Measurements from ENCODE around the gene BRMS1.
"Not testable (repeated sequence)": the region's sequence is repeated elsewhere in the genome, so short reads cannot be mapped to it uniquely, and the experiment has no call there.

BRMS1 gene

DNA sequence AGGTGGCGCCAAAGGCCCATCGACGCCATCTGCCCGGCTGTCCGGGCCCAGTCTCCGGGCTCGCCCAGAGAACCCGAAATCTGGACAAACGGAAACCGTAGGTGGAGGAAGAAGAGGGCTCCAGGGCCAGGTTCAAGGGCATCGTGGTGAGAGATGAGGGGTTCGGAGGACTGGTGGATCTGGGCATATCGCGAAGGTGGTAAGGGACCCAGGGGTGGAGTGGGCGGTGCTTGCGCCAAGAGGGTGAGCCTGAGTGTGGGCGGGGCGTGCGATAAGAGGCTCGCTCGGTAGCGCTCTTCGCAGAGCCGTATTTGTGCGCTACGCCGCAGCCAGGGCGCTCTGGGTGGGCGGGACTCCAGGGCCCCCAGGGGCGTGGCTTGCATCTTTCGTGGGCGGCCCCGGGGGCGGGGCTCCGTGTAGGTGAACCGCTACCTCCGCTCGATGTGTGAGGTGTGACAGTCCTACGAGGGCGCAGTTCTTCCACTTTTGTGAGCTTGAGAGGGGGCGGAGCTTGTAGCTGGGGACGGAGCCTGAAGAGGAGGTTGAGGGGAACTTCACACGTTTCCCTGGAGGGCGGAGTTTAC lies 32.8 kb downstream of the BRMS1 start:
- DNase-seq (ENCODE audit: low read depth in 1 of 2, low spot score in 1 of 2): peak; percentile 81 to 91

DNA sequence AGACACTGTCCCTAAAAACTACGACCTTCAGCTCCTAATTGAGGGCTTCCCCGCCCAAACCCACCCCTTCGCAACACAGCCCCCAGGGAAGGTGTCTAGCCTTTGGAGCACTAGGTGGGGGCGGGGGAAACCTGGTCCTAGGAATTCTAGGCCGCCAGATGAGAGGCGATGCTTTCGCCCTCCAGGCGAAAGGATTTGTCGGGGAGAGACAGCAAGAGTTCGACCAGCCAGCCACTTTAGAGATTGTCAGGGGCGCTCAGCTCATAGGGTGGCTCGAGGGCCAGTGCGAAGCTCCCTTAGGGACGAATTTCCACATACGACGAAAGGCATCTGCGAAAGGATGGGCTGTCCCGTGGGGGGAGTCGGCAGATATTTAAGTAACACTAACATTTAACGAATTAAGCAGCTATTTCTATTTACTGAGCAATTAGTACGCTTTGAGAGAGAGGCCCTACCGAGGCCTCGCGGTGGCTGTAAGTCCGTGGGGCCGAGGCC lies 33.4 kb downstream of the BRMS1 start:
- DNase-seq (ENCODE audit: low read depth in 1 of 2, low spot score in 1 of 2): no peak

DNA sequence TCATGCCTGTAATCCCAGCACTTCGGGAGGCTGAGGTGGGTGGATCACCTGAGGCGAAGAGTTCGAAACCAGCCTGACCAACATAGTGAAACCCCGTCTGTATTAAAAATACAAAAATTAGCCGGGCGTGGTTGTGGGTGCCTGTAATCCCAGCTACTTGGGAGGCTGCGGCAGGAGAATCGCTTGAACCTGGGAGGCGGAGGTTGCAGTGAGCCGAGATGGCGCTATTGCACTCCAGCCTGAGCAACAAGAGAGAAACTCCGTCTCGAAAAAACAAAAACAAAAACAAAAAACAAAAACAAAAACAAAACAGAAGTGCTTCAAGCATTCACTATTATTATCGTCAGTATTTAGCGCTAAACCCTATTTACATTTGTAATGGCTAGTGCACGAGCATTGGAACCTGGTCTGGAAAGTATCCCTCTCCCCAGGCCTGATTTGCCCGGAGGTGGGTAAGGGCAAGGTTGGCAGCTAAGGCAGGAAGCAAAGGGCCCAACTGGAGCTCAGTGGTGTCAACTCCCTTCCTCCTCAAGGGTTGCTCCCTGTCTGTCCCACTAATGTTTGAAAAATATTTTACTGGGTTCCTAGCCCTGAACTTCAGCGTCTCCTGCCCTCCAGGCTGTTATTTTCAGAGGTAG lies 34.0 kb downstream of the BRMS1 start:
- DNase-seq (ENCODE audit: low read depth in 1 of 2, low spot score in 1 of 2): not testable (repeated sequence)

DNA sequence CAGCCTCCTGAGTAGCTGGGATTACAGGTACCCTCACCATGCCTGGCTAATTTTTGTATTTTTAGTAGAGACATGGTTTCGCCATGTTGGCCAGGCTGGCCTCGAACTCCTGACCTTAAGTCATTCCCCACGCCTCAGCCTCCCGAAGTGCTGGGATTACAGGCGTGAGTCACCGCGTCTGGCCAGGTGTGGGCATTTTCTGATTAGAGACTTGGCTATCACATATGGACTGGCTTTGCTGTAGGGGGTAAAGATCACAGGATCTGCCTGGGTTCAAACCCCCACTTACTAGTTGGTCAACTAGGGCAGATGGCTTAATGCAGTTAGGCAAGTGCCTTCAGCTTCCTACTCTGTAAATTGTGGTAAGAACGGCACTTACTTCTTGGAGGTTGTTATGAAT lies 34.6 kb downstream of the BRMS1 start:
- no peak for DNase-seq (ENCODE audit: low read depth in 1 of 2, low spot score in 1 of 2)

DNA sequence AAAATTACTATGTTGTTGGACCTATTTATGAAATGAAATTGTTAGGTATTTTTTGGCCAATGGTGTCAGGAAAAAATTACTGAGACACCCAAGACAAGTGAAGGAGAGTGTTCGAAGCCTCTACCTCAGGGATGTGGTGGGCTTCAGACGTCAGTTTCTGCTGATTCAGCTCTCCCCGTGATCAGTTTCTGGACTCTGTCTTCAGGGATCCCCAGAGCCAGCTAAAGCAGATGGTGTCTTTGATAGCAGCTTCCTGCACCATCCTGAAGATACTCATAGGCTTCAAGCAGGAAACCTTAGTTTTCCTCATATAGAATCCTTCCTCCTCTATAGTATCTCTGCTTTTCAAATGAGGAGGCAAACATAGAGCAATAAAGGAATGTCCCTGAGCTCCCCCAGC lies 35.4 kb downstream of the BRMS1 start:
- DNase-seq (ENCODE audit: low read depth in 1 of 2, low spot score in 1 of 2): no peak

DNA sequence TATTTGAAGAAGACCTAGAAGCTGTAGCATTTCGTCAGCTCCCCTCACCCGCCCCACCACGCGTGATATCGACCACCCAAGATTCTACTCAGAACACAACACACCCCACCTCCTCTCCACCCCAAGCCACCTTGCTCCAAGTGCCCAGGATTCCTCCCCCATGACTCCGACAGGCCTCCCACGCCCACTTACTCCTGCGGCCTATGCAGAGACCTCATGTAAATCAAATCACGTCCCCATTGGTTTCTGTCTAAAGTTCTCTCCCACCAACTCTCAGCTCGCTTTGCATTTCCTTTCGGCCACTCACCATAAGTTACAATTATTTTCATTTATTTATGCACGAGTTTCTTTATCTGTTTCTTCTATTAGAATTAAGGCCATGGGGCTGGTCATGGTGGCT lies 42.2 kb downstream of the BRMS1 start:
- no peak for DNase-seq (ENCODE audit: low read depth in 1 of 2, low spot score in 1 of 2)

DNA sequence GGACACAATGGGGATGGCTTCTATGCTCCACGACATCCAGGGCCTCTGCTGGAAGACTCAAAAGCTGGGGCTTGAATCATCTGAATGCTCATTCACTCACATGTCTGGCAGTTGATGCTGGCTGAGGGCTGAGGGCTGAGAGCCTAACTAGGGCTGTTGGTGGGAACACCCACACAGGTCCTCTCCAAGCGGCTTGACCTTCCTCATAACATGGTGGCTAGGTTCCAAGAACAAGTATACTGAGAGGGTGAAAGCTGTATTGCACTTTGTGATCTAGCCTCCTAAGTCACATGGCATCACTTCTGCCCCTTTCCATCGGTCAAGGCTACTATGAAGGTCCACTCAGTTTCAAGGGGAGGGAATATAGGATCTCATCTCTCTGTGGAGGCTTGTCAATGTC lies 45.7 kb downstream of the BRMS1 start:
- DNase-seq (ENCODE audit: low read depth in 1 of 2, low spot score in 1 of 2): no peak

DNA sequence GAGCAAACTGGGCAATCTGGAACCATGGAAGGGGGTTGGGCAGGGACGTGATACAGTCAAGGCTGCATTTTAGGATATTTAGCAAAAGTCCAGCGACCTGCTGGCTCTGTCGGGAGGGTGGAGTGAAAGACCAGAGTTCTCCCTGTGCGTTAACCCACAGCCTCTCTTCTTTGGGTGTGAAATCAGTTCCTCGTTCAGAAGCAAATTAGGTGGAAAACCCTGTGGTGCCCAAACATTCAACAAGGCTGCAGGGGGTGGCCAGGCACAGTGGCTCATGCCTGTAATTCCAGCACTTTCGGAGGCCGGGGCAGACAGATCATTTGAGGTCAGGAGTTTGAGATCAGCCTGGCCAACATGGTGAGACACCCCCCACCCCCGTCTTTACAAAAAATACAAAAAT lies 47.3 kb downstream of the BRMS1 start:
- DNase-seq (ENCODE audit: low read depth in 1 of 2, low spot score in 1 of 2): no peak

DNA sequence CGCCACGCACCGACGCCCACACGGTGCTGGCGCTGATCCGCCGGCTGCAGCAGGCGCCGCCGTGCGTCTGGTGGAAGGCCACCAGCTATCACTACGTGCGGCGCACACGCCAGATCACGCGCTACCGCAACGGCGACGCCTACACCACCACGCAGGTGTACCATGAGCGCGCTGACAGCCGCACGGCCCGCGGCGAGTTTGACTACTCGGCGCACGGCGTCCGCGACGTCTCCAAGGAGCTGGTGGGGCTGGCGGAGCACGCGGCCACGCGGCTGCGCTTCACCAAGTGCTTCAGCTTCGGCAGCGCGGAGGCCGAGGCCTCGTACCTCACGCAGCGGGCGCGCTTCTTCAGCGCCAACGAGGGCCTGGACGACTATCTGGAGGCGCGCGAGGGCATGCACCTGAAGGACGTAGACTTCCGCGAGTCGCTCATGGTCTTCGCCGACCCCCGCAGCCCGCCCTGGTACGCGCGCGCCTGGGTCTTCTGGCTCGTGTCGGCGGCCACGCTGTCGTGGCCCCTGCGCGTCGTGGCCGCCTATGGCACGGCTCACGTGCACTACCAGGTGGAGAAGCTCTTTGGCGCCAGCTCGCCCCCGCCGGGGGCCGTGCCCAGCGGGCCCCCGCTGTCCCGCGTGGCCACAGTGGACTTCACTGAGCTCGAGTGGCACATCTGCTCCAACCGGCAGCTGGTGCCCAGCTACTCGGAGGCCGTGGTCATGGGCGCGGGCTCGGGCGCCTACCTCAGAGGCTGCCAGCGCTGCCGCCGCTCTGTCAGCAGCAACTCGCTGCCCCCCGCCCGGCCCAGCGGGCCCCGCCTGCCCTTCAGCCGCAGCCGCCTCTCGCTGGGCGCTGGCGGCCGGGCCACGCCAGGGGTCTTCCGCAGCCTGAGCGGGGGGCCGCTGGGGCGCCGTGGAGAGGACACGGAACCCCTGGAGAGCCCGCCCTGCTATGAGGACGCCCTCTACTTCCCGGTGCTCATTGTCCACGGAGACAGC lies 50.0 kb downstream of the BRMS1 start:
- no peak for DNase-seq (ENCODE audit: low read depth in 1 of 2, low spot score in 1 of 2)

DNA sequence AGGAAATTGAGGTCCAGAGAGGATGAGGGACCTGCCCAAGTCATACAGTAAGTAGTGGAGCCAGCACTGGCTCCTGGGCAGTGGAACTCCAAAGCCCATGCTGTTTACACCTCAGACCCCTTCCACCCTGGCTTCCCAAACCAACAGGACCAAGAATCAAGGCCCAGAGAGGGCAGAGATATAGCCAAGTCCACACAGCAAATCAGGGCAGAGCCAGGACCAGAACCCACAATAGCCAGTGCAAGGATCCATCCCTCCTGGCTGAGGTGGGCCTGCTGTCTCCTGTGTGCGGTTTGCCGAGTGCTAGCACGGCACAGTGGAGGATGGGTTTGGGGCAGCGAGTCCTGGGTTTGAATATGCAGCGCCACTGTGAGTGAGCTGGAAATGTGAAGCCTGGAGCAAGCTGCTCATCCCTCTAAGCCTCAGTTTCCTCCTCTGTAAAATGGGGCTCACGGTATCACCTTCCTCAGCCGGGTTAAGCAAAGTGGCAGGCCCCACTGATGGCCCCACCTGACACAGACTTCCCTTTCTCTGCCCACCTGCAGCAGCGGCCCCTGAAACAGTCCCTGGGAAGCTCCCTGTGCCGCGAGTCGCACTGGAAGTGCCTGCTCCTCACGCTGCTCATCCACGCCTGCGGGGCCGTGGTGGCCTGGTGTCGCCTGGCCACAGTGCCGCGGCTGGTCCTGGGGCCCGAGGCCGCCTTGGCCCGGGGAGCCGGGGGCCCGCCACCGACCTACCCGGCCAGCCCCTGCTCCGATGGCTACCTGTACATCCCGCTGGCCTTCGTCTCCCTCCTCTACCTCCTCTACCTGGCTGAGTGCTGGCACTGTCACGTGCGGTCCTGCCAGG lies 50.9 kb downstream of the BRMS1 start:
- no peak for DNase-seq (ENCODE audit: low read depth in 1 of 2, low spot score in 1 of 2)

DNA sequence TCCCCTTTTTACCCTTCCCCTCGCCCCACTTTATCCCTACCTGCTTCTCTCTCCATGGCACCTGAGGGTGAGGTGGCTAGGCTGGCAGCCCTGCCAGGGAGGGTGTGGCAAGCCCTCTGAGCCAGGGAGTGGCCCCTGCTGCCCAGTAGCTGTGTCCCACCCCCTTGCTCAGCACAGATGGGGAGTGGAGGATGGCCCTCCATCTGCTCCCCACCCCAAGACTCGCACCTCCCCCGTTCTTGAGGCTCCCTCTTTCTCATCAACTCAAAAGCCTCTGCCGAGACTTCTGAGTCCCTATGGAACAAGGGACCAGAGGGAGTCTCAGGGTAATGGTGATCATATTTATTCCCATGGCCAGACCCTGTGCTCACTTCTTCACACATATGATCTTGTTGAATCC lies 51.6 kb downstream of the BRMS1 start:
- DNase-seq (ENCODE audit: low read depth in 1 of 2, low spot score in 1 of 2): no peak

DNA sequence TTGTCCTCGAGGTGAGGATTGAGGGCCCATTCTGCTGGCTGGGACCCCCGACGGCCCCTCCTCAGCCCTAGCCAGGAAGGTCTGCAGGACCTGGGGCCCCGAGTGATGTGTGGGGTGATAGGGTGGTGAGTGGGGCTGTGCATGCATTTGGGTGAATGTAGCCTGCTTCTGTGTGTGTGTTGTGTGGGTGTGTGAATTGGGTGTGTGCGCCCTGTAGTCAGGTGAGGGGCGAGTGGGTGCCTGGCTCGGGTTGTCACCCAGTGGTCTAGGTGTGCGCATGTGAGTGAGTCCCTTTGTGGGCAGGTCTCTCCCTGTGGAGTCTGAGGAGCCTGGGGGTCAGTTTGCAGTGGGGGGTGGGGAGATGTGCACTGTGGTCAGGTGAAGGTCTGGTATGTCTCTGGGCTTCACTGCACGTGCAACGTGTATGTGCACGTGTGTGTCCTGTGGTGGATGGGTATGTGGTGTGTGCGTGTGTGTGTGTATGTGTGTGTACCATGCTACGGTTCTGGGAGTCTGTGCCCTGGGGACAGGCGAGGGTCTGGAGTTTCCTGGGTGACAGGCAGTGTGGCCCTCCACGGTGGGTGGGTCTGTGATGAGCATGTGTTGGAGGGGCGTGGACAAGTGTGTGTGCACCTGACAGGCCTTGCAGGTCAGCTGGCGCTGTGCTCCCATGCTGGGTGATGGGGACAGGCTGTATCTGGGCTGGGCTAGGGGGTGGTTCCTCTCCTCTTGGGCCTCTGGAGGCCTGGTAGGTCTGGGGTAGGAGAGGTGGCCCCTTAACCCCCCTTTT lies 52.2 kb downstream of the BRMS1 start:
- no peak for DNase-seq (ENCODE audit: low read depth in 1 of 2, low spot score in 1 of 2)

DNA sequence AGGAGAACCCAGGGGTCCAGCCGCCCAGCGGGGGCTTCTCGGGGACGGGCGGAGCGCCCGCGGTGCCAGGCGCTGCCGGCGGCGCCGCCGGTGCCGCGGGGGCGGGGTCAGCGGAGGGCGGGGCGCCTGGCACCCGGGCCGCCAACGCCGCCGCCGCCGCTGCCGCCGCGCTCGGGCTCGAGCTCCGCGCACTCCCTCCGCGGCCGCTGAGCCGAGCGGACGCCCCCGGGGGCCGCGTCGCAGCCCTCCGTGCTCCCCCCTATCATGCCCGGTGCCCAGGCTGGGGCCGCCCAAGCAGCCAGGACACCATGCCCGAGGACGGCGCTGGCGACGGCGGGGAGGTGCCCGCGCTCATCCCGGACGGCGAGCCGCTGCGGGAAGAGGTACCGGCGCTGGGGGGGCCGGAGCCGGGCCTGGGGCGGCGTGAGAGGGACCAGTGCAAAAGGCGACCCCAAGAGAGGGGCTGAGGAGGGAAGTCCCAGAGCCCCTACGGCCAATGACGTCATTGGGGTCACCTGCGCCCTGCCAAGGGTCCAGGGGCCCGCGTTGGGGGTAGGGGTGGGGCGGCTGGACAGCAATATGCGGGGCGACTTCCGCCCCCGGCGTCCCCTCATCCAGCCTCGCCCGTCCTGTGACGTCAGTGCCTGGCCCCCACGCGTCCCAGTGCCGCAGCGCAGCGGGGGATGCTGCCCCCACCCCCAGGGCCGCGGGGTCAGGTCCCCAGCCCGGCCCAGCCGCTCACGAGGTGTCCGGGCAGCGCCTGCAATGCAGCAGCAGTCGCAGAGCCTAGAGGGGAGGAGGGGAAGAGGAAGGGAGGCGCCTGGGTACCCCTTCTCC lies 53.0 kb downstream of the BRMS1 start, which contains the start of gene TMEM151A:
TSS of gene TMEM151A (plus strand) at position 189 of the 837 bp plus-strand sequence. CDS start at position 309, 120 bp downstream.
- no peak for DNase-seq (ENCODE audit: low read depth in 1 of 2, low spot score in 1 of 2)

DNA sequence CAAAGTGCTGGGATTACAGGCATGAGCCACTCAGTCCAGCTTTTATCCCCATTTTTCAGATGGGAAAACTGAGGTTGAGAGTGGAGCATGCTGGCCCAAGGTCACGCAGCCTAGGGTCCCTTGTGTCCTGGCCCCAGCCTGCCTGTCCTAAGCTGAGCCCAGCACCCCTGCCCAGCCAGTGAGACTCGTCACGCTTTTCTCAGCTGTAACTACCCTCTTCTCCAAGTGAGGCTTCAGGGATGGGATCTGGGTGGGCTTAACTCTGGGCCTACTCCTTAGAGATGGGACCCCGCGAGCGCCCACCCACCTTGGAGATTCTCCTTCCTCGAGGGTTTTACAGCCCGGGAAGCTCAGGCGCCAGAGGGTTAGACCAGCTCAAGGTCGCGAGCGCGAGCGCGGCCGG lies 53.6 kb downstream of the BRMS1 start:
- no peak for DNase-seq (ENCODE audit: low read depth in 1 of 2, low spot score in 1 of 2)

DNA sequence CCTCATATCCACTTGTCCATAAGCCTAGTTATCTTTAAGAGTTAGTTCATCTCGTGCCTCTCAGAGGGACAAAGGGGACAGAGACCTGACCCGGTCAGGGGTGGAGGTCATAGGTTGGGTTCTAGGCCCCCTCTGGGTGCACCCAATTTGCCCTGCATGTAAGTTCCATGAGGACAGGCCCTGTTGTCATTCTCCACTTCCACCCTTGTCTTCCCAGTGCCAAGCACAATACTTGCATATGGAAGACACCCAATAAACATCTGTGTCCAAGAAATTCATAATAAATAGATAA lies 54.6 kb downstream of the BRMS1 start:
- no peak for DNase-seq (ENCODE audit: low read depth in 1 of 2, low spot score in 1 of 2)

DNA sequence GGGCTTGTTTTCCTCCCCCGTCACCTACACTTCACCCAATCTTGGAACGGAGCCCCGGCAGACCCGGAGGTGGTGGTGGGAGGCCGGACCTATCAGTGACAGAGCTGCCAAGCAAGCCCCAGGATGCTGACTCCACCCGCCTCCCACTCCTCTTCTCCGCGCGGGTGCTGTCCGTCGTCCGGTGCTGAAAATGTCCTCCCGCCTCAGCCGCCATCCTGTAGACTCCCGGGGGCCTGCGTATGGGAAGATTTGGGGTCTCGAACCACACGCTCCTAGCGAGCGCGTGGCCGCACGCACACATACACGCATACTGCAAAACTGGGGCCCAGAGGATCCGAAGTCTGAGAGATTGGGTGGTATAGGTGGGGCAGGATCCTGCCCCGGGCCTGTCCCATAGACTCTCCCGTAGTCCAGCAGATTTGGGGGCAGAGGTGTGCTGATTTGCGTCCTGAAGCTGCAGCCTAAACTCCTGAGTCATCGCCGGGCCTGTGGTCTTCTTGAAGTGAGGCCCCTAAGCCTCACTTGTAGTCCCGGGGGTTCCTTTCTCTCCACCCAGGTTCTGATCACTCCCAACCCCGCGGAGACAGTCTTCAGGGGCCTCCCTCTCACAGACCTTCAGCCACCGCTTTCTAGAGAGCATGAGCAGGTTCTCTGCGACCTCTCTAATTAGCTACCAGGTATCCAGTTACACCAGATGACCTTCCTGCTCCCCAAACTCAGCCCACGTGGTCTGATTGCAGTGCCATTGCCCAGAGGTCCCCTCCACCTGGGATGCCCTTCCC lies 55.2 kb downstream of the BRMS1 start:
- peak in 1 of 2 donors; percentile 76 for DNase-seq (ENCODE audit: low read depth in 1 of 2, low spot score in 1 of 2)

DNA sequence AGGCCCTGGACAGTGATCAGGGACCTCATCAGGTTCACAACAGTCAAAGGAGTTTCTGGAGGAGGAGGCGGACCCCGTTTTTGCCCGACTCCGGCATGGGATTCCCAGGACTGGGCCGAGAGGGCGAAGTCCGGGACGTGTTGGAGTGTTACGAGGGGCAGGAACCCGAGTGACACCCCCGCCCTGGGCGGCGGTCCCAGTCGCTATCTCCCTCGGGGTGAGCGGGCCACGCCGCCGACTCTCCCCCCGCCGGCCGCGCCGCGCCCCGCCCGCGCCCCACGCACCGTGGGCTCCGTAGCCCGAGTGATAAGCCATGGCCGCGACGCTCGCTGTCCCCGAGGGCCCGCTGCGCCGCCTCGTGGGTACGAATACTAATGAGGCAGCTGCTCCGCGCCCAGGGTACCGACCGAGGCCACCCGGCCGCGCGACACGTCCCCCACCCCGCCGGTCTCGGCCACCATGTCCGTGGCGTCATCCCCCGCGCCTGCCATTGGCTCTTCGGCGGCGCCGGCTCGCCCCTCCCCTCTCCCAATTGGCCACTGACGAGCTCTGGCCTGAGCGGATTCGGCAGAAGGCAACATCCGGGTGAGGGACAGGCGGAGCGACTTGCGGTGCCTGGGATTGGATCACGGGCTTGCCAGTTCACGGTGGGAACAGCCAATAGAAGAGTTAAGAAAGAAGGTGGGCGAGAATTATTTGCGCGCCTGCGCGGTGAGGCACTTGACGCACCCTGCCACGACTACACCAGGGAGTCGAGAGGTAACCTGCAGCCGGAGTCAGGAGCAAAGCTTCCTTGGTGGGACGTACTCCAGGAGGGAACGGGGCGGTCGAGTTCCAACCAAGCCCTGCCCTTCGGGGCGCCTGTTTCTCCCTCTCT lies 56.0 kb downstream of the BRMS1 start, which contains the start of gene YIF1A:
TSS of gene YIF1A (minus strand) at position 473 of the 877 bp plus-strand sequence. CDS start at position 315, 158 bp downstream.
- DNase-seq (ENCODE audit: low read depth in 1 of 2, low spot score in 1 of 2): peak; percentile 91 to 99

Measured in activated CD4-positive, alpha-beta T cell treated with anti-CD3 and anti-CD28 coated beads, Interleukin-2, amount 50 U/mL, for 24 hours (primary cell).